Esophagus (tissue), 2 donors: Measurements from ENCODE around the gene FAM3B. TPM values are rescaled to one million over a fixed set of nuclear protein-coding genes. Genes with fewer than 3 reads are reported as not detected.

Source experiments
- H3K27ac ChIP-seq, 2 donors: one replicate each; pipeline ENCODE4 v1.5.1; 2013; ENCODE audit warnings: low read depth in 2 of 2, mild to moderate bottlenecking in 2 of 2, inconsistent platforms in 1 of 2, low read length in 1 of 2, moderate library complexity in 1 of 2
- H3K27me3 ChIP-seq, 2 donors: one replicate each; pipeline ENCODE4 v1.6.1; 2013; ENCODE audit warnings: low read length in 2 of 2, control low read depth in 1 of 2, mild to moderate bottlenecking in 1 of 2; ENCODE audit not compliant: insufficient read depth in 2 of 2, control insufficient read depth in 1 of 2
- H3K36me3 ChIP-seq, 2 donors: one replicate each; pipeline ENCODE4 v1.6.1; 2013; ENCODE audit warnings: low read length in 1 of 2; ENCODE audit not compliant: control insufficient read depth in 2 of 2, insufficient read depth in 2 of 2
- H3K4me1 ChIP-seq, 2 donors: one replicate each; pipeline ENCODE4 v1.6.1; 2013; ENCODE audit warnings: low read length in 1 of 2; ENCODE audit not compliant: control insufficient read depth in 2 of 2, insufficient read depth in 2 of 2
- H3K4me3 ChIP-seq, 2 donors: one replicate each; pipeline ENCODE4 v1.5.1; 2013; ENCODE audit warnings: low read length in 2 of 2, mild to moderate bottlenecking in 2 of 2, low read depth in 1 of 2, moderate library complexity in 1 of 2
- H3K9me3 ChIP-seq, 2 donors: one replicate each; pipeline ENCODE4 v1.6.1; 2013; ENCODE audit warnings: mild to moderate bottlenecking in 2 of 2, low read depth in 1 of 2, low read length in 1 of 2, moderate library complexity in 1 of 2; ENCODE audit not compliant: control insufficient read depth in 2 of 2, insufficient read depth in 1 of 2
- WGBS, 2 donors: extraction: QIAGEN DNeasy Blood & Tissue Kit; methylation state at CpG; one replicate each; pipeline ENCODE4 v1.1.7; 2013; 5-methylcytosine and 5-hydroxymethylcytosine counted together
- polyA plus RNA-seq, 2 donors: library from polyadenylated mRNA; stranded (reverse); fragments of 200-250 nt; gene quantifications; one replicate each; pipeline ENCODE4 v1.2.3, GENCODE V29; 2013
- donor health status: healthy with polysubstance abuse.
- donor health status: Bipolar disorder and iron deficiency.

FAM3B gene
- polyA plus RNA-seq, 2 donors: 57.1 to 65.5 TPM

DNA sequence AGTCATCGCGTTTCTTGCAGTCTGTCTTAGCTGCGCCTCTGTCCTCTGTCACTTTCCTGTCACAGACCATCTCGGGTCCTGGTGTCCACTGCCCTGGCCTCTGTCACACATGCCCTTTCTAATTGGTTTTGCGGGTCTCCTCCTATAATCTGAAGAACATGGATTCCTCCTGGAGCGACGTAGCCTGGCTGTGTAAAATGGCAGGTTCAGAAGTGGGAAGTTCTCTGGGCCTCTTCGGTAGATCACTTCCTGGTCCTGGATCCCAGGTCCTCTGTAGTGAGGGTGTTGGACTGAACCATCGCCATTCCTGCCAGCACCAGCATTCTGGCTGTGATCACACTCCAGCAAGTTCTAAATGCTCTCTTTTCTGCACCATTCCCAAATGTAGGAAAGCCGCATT lies 857 bp downstream of the FAM3B start:
- peak overlapping the region in 1 of 2 donors; percentile 56 for H3K27ac ChIP-seq
- 52 to 81% methylated on average over 10 of the region's 10 CpGs for WGBS, 2 donors
- no peaks in the 10 kb centered on the region for H3K9me3 ChIP-seq
- H3K4me3 ChIP-seq: peak overlapping the region; percentile 53 to 57
- H3K4me1 ChIP-seq: peaks cover 6 to 32% of the 10 kb centered on the region in 2 donors
- no peaks in the 10 kb centered on the region for H3K36me3 ChIP-seq
- peaks cover 0 to 2% of the 10 kb centered on the region in 2 donors for H3K27me3 ChIP-seq

GRCh38 chr21:41318218-41318617 lies 1.6 kb downstream of the FAM3B start:
- no peaks in the 10 kb centered on the region for H3K9me3 ChIP-seq
- H3K4me1 ChIP-seq: peaks cover 6 to 37% of the 10 kb centered on the region in 2 donors
- no peak overlapping the region for H3K4me3 ChIP-seq
- no peaks in the 10 kb centered on the region for H3K36me3 ChIP-seq
- WGBS, 2 donors: 75 to 83% methylated on average over 9 of the region's 9 CpGs
- peaks cover 0 to 2% of the 10 kb centered on the region in 2 donors for H3K27me3 ChIP-seq
- H3K27ac ChIP-seq: peak overlapping the region; percentile 19 to 31

- Histone ChIP-seq H3K36me3 (no peaks in the 10 kb centered on the region), H3K4me3 (no peak overlapping the region), H3K27me3 (peaks cover 0 to 2% of the 10 kb centered on the region in 2 donors), H3K27ac (no peak overlapping the region), H3K9me3 (no peaks in the 10 kb centered on the region), H3K4me1 (peaks cover 6 to 37% of the 10 kb centered on the region in 2 donors)
- WGBS, 2 donors: 77 to 89% methylated on average over 7 of the region's 7 CpGs
Observed at GRCh38 chr21:41319273-41319672, 2.7 kb downstream of the FAM3B start.

GRCh38 chr21:41321211-41321907 lies 4.8 kb downstream of the FAM3B start:
- H3K4me1 ChIP-seq: peaks cover 6 to 30% of the 10 kb centered on the region in 2 donors
- peak overlapping the region in 1 of 2 donors; percentile 36 for H3K27ac ChIP-seq
- H3K27me3 ChIP-seq: no peaks in the 10 kb centered on the region
- no peak overlapping the region for H3K4me3 ChIP-seq
- no peaks in the 10 kb centered on the region for H3K9me3 ChIP-seq
- no peaks in the 10 kb centered on the region for H3K36me3 ChIP-seq
- WGBS, 2 donors: 66 to 72% methylated on average over 20 of the region's 20 CpGs

GRCh38 chr21:41321908-41322495 lies 5.4 kb downstream of the FAM3B start:
- 52 to 56% methylated on average over 7 of the region's 7 CpGs for WGBS, 2 donors
- Histone ChIP-seq H3K4me1 (peaks cover 4 to 31% of the 10 kb centered on the region in 2 donors), H3K27ac (no peak overlapping the region), H3K9me3 (no peaks in the 10 kb centered on the region), H3K4me3 (no peak overlapping the region), H3K36me3 (no peaks in the 10 kb centered on the region), H3K27me3 (no peaks in the 10 kb centered on the region)

GRCh38 chr21:41322496-41323382 lies 6.1 kb downstream of the FAM3B start:
- no peak overlapping the region for H3K27ac ChIP-seq
- no peaks in the 10 kb centered on the region for H3K9me3 ChIP-seq
- peaks cover 3 to 31% of the 10 kb centered on the region in 2 donors for H3K4me1 ChIP-seq
- no peaks in the 10 kb centered on the region for H3K36me3 ChIP-seq
- no peaks in the 10 kb centered on the region for H3K27me3 ChIP-seq
- no peak overlapping the region for H3K4me3 ChIP-seq
- WGBS, 2 donors: 71 to 81% methylated on average over 23 of the region's 23 CpGs

GRCh38 chr21:41325138-41325912 lies 8.7 kb downstream of the FAM3B start:
- H3K4me3 ChIP-seq: no peak overlapping the region
- no peaks in the 10 kb centered on the region for H3K27me3 ChIP-seq
- no peaks in the 10 kb centered on the region for H3K36me3 ChIP-seq
- no peak overlapping the region for H3K27ac ChIP-seq
- no peaks in the 10 kb centered on the region for H3K9me3 ChIP-seq
- peaks cover 3 to 26% of the 10 kb centered on the region in 2 donors for H3K4me1 ChIP-seq
- WGBS, 2 donors: 77 to 85% methylated on average over 7 of the region's 7 CpGs

GRCh38 chr21:41326414-41327080 lies 9.9 kb downstream of the FAM3B start:
- Histone ChIP-seq H3K27ac (no peak overlapping the region), H3K36me3 (no peaks in the 10 kb centered on the region), H3K4me3 (no peak overlapping the region), H3K4me1 (peaks cover 3 to 15% of the 10 kb centered on the region in 2 donors), H3K27me3 (no peaks in the 10 kb centered on the region), H3K9me3 (no peaks in the 10 kb centered on the region)
- 78% methylated on average over 13 of the region's 13 CpGs for WGBS, 2 donors
